NB4 (cell line): ENCODE measurements around the gene BDKRB2.

Experiments used
- DNase-seq: peaks from one replicate; pipeline ENCODE4 v3.0.0; 2010; ENCODE audit warnings: low read depth
- H3K4me3 ChIP-seq: one replicate; pipeline ENCODE4 v1.5.1; 2011; ENCODE audit warnings: mild to moderate bottlenecking, low read depth, low read length, moderate library complexity
- CTCF ChIP-seq: IDR thresholded peaks from one replicate; pipeline ENCODE4 v1.5.1; 2012; ENCODE audit warnings: low read depth, low read length
- MAX ChIP-seq: IDR thresholded peaks from 2 replicates; pipeline ENCODE4 v1.6.1; 2011; ENCODE audit warnings: low read depth, low read length
- MYC ChIP-seq: IDR thresholded peaks from 2 replicates; pipeline ENCODE4 v1.6.1; 2011; ENCODE audit warnings: low read depth, low read length
- POLR2A ChIP-seq: IDR thresholded peaks from 2 replicates; pipeline ENCODE4 v1.6.1; 2011; ENCODE audit warnings: mild to moderate bottlenecking; ENCODE audit not compliant: insufficient read length; ENCODE audit errors: extremely low read depth

BDKRB2 gene

DNA sequence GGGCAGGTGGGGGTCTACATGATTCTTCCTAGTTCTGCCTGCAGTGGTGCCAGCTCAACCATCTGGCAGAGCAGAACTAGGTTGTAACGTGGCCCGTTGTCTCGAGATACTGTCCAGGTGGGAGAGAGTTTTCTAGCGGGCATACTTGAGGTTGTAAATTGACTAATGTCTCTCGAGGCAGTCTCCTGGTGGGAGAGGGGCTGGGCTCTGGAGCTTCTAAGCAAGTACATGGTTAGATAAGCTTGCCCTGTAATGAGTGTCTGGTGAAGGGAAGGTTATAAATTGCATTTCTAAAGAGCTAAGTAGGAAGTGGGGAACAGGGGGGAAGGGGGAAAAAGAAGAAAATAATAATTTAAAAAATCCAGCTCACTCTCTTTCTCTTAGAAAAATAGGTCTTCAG is 69.5 kb downstream of the BDKRB2 start:
- TF ChIP-seq MAX, result no peak
- no peak for TF ChIP-seq POLR2A
- no peak for TF ChIP-seq MYC
- TF ChIP-seq CTCF, result no peak
- no peak for DNase-seq
- no peak overlapping the region for H3K4me3 ChIP-seq

DNA sequence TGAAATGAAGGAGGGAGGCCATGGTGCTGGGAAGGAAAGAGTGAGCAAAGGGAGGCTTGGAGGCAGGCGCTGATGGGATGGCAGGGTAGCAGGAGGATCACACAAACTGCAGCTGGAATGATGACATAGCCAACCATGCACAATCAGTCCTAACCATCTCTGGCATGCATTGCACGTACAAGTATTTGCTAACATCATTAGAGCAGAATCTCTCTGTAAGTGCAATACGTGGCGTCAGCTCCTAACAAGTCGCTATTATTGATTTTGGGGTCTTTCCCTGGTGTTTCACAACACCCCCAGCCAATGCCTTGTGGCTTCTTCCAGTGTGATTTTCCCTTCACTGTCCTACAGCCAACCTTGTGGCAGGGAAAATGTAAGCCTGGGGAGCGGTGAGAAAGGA is 69.9 kb downstream of the BDKRB2 start:
- no peak for DNase-seq
- no peak overlapping the region for H3K4me3 ChIP-seq
- TF ChIP-seq MAX, result no peak

DNA sequence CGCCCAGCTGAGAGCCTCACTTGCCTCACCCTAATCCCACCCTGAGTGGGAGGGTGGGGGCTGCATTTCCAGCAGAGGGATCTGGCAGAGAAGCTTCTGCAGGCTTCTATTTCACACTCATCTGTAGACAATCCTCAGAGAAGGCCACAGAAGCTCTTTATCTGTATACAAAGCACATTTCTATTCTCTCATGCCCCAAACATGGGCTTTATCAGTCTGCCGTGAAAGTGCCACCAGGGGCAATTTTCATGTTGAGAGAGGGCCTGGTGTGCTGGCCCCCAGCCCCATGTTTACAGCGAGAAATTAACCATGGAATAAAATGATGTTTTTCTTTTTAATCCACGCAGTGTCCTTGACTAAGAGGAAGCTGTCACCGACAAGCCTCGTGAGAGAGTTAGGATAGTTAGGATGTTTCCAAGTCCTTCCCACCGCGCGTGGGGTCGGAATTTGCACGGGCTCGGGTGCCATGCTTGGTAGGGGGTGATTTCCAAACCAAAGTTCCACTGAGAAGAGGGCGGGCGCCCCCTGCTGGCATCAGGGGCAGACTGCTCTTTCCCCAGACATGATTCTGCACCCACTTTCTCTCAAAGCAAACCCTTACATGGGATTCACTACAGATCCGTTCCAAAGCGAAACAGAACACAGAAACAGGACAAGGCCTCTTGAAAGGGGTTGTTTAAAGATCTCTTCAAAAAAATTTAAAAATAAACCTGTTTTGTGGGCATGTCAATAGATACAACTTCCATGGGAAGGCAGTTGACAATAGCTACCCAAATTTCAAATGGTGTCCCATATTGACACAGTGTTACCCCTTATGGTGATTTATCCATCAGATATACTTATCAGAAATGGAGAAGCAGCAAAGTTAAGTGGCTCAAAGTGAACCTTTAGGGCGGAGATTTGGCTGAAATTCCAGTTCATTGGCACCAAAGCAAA is 70.8 kb downstream of the BDKRB2 start:
- no peak overlapping the region for H3K4me3 ChIP-seq
- no peak for TF ChIP-seq POLR2A
- TF ChIP-seq MYC, result no peak
- 0 out of 2 replicates have a peak, but pooled peaks have one; percentile 11 for TF ChIP-seq MAX
- TF ChIP-seq CTCF, result peak; percentile 84
- DNase-seq, result peak; percentile 66

GRCh38 chr14:96277890-96278289 is 73.3 kb downstream of the BDKRB2 start:
- no peak for TF ChIP-seq MAX
- TF ChIP-seq MYC, result no peak
- no peak for TF ChIP-seq POLR2A
- TF ChIP-seq CTCF, result no peak
- DNase-seq, result no peak
- H3K4me3 ChIP-seq, result no peak overlapping the region

DNA sequence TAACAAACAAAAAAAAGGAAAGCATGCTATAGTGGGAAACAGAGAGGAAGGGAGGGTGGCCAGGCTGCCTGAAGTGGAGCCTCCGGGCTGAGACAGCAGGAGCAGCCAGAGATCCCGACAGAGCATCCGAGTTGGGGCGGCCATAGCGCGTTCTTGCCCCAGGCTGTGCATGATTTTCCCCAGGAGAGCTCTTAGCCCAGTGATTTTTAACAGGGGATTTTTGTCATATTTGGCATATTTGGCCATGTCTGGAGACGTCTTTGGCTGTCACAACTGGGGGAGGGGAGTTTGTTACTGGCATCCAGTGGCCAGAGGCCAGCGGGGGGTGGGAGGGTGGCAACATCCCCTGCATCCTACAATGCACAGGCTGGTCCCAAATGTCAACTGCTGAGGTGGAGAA is 74.9 kb downstream of the BDKRB2 start:
- TF ChIP-seq POLR2A (no peak), MAX (no peak)
- H3K4me3 ChIP-seq, result no peak overlapping the region
- no peak for DNase-seq

DNA sequence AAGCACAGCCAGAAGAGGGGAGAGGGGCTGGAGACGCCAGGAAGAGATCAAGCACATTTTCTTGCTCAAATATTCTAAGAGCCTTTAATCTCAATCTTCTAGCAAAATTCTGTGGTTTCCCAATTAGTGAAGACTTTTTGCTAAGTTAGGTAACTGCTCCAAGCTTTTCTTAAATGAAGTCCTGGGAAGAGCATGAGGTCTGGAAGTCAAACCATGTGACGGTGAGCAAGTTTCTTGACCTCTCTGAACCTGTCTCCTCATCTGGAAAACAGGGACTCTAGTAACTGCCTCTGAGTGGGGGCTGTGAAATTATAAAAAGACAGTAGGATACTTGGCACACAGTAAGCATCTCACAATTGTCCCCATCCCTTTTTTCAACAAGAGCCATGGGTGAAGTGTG is 75.5 kb downstream of the BDKRB2 start:
- no peak overlapping the region for H3K4me3 ChIP-seq
- no peak for DNase-seq
- TF ChIP-seq CTCF (no peak), POLR2A (no peak), MYC (no peak), MAX (no peak)
